CD4-positive, alpha-beta memory T cell (primary cell): Measurements from ENCODE around the gene CTNNA2. TPM values are rescaled to one million over a fixed set of nuclear protein-coding genes. Genes with fewer than 3 reads are reported as not detected.

ENCODE experiments used
- CTCF ChIA-PET: fragments of 350-600 bp; sonication (Branson Sonifier 250); formaldehyde crosslinking; loops from one replicate; lab custom pipeline; 2021; ENCODE audit warnings: inconsistent platforms; ENCODE audit not compliant: partially characterized antibody; lab: Charles Lee
- POLR2A ChIA-PET: fragments of 350-600 bp; sonication (Branson Sonifier 250); formaldehyde crosslinking; loops from one replicate; lab custom pipeline; 2021; ENCODE audit not compliant: partially characterized antibody; lab: Charles Lee
- DNase-seq, 5 donors: peaks; one replicate each; pipeline versions ENCODE4 v3.0.0 to v3.0.0-alpha.2; 2020 to 2022; ENCODE audit warnings: mixed read lengths in 1 of 5
- H3K27ac ChIP-seq: one replicate; pipeline ENCODE4 v1.7.0; 2013; ENCODE audit warnings: low read depth, low read length
- H3K27me3 ChIP-seq: 2 replicates; pipeline ENCODE4 v1.7.0; 2013; ENCODE audit warnings: mild to moderate bottlenecking, low read length, moderate library complexity; ENCODE audit not compliant: insufficient read depth
- H3K36me3 ChIP-seq: 2 replicates; pipeline ENCODE4 v1.7.0; 2013; ENCODE audit warnings: mild to moderate bottlenecking, low read length, moderate library complexity; ENCODE audit not compliant: insufficient read depth
- H3K4me1 ChIP-seq: 2 replicates; pipeline ENCODE4 v1.7.0; 2013; ENCODE audit warnings: mild to moderate bottlenecking, low read length, moderate library complexity; ENCODE audit not compliant: insufficient read depth
- H3K4me3 ChIP-seq, 2 donors: one replicate each; pipeline ENCODE4 v1.7.0; 2013; ENCODE audit warnings: low read length in 2 of 2, mild to moderate bottlenecking in 1 of 2
- H3K9me3 ChIP-seq, 2 donors: one replicate each; pipeline ENCODE4 v1.7.0; 2013; ENCODE audit warnings: low read length in 2 of 2, control low read depth in 1 of 2; ENCODE audit not compliant: control insufficient read depth in 1 of 2
- H3K27ac Mint-ChIP-seq, 7 donors: one replicate each; pipeline ENCODE4 v1.8.0; 2020 to 2021; ENCODE audit warnings: mixed read lengths in 7 of 7, mild to moderate bottlenecking in 6 of 7, inconsistent platforms in 3 of 7, moderate library complexity in 3 of 7
- H3K27me3 Mint-ChIP-seq, 2 donors: one replicate each; pipeline ENCODE4 v1.8.0; 2020 to 2021; ENCODE audit warnings: mixed read lengths in 2 of 2
- H3K36me3 Mint-ChIP-seq, 2 donors: one replicate each; pipeline ENCODE4 v1.8.0; 2020 to 2021; ENCODE audit warnings: mixed read lengths in 2 of 2, inconsistent platforms in 1 of 2, mild to moderate bottlenecking in 1 of 2
- H3K4me1 Mint-ChIP-seq, 4 donors: one replicate each; pipeline ENCODE4 v1.8.0; 2020 to 2021; ENCODE audit warnings: mixed read lengths in 4 of 4, mild to moderate bottlenecking in 1 of 4
- H3K4me3 Mint-ChIP-seq, 8 donors: one replicate each; pipeline ENCODE4 v1.8.0; 2020 to 2021; ENCODE audit warnings: mixed read lengths in 8 of 8, mild to moderate bottlenecking in 7 of 8, moderate library complexity in 6 of 8, inconsistent platforms in 3 of 8
- H3K9me3 Mint-ChIP-seq, 8 donors: one replicate each; pipeline ENCODE4 v1.8.0; 2020 to 2021; ENCODE audit warnings: mixed read lengths in 8 of 8, mild to moderate bottlenecking in 5 of 8, inconsistent platforms in 3 of 8, moderate library complexity in 1 of 8
- intact Hi-C: fragments of 100-400 bp; cut with micrococcal nuclease; formaldehyde crosslinking; loops from one replicate; pipeline ENCODE4 v1.15.1; 2023
- polyA plus RNA-seq, 2 donors: library from polyadenylated mRNA; unstranded; fragments of 300-500 nt; fragmentation: Illumina TruSeq; gene quantifications; one replicate each; pipeline ENCODE4 v1.2.3, GENCODE V29; 2021
- total RNA-seq, 2 experiments: library from RNA; stranded (reverse); gene quantifications; one replicate each; pipeline ENCODE4 v1.2.3, GENCODE V29; 2021

CTNNA2 gene
- total and polyA plus RNA-seq, 4 experiments from 2014 or later: not detected

- no peaks in the 10 kb centered on the region for H3K27me3 Mint-ChIP-seq
- H3K4me1 Mint-ChIP-seq: no peaks in the 10 kb centered on the region
- H3K36me3 ChIP-seq: no peaks in the 10 kb centered on the region
- H3K36me3 Mint-ChIP-seq: no peaks in the 10 kb centered on the region
- H3K4me3 Mint-ChIP-seq: no peak overlapping the region
- no peak overlapping the region for H3K27ac ChIP-seq
- no peak overlapping the region for H3K4me3 ChIP-seq
- no peaks in the 10 kb centered on the region for H3K9me3 ChIP-seq
- ChIA-PET POLR2A (no interaction called here), CTCF (no interaction called here)
- no peaks in the 10 kb centered on the region for H3K27me3 ChIP-seq
- no peaks in the 10 kb centered on the region for H3K4me1 ChIP-seq
- intact Hi-C loops: no loop called here
- peaks cover 0 to 15% (median 7%) of the 10 kb centered on the region in 8 donors for H3K9me3 Mint-ChIP-seq
- no peak for DNase-seq
- no peak overlapping the region for H3K27ac Mint-ChIP-seq
Measured at GRCh38 chr2:80459028-80459427, 946.2 kb downstream of the CTNNA2 start.

DNA sequence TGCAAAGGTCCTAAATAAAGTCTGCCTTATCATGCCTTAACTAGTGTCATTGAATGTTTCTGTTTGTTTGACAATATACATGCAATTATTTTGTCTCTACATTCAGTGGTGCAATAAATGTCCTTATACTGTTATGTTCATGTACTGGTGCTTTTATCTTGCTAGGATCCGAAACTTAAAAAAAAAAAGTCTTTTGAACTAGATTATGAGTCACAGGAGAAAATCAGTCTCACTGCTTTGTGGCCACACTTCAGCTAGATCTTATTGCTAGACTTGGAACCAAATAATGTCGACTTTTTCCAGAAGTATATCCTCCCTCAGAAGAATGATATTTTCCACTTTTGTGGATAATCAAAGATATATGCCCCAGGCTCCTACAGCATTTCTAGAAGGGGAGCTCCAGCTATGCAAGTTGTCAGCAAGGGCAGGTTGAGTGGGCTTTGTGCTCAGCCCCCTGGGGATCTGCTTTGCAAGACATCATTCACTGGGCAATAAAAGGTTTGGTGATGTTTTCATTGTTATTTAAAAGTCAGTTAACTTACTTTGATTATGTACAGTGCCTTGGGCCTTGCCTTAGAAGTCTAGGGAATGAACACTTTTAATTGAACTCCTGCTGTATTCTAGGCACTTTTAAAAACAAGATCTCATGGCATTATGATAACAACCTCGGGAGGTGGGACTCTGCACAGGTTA lies 948.8 kb downstream of the CTNNA2 start:
- H3K27me3 ChIP-seq: no peaks in the 10 kb centered on the region
- Mint-ChIP-seq H3K4me1 (no peaks in the 10 kb centered on the region), H3K4me3 (no peak overlapping the region), H3K36me3 (no peaks in the 10 kb centered on the region), H3K27ac (no peak overlapping the region), H3K9me3 (peaks cover 0 to 23% (median 6%) of the 10 kb centered on the region in 8 donors), H3K27me3 (no peaks in the 10 kb centered on the region)
- intact Hi-C loops: no loop called here
- H3K36me3 ChIP-seq: no peaks in the 10 kb centered on the region
- H3K4me1 ChIP-seq: no peaks in the 10 kb centered on the region
- H3K9me3 ChIP-seq: no peaks in the 10 kb centered on the region
- CTCF ChIA-PET: no interaction called here
- H3K27ac ChIP-seq: no peak overlapping the region
- POLR2A ChIA-PET: no interaction called here
- DNase-seq: no peak
- H3K4me3 ChIP-seq: no peak overlapping the region

DNA sequence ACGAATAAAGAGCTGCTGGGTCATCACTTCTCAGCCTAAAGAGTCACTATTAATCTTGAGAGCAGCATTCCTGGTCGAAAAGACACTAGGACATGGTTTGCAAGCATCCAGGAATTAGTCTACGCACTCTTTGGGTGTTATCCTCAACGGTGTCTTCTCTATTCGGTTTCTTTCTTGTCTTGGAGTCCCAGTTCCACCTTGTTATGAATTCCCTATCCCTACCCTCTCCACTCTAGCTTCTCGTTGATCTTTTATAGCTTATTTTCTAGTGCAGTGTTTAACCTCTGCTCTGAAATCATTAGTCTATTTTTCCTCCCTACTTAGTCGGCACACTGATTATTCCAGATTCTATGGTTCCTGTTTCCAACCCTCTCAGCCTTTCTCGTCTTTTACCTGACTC lies 949.8 kb downstream of the CTNNA2 start:
- no peak for DNase-seq
- no peaks in the 10 kb centered on the region for H3K9me3 ChIP-seq
- H3K27ac ChIP-seq: no peak overlapping the region
- H3K27me3 Mint-ChIP-seq: no peaks in the 10 kb centered on the region
- ChIA-PET POLR2A (no interaction called here), CTCF (no interaction called here)
- H3K36me3 ChIP-seq: no peaks in the 10 kb centered on the region
- H3K27ac Mint-ChIP-seq: no peak overlapping the region
- no peak overlapping the region for H3K4me3 ChIP-seq
- H3K27me3 ChIP-seq: no peaks in the 10 kb centered on the region
- H3K4me1 ChIP-seq: no peaks in the 10 kb centered on the region
- no peak overlapping the region for H3K4me3 Mint-ChIP-seq
- no peaks in the 10 kb centered on the region for H3K4me1 Mint-ChIP-seq
- H3K9me3 Mint-ChIP-seq: peaks cover 0 to 21% (median 7%) of the 10 kb centered on the region in 8 donors
- H3K36me3 Mint-ChIP-seq: no peaks in the 10 kb centered on the region
- intact Hi-C loops: no loop called here

DNA sequence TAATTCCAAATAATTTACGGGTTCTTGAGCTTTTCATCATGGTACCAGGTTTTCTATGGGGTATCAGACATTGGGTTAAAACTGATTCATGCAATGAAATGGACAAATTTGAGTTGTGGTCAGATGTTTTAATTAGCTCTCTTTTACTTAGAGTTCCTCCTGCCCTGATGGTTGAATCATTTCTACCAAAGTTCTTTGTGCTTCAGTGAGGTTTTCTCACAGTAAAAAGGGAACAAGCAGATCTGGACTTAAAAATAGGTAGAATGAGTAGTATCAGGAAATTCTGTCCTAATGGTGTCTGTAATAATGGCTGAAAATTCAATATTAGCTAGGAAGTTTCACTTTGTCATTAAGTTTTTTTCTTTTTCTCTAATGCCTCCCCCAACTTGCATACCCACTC lies 951.4 kb downstream of the CTNNA2 start:
- CTCF ChIA-PET: no interaction called here
- no peak for DNase-seq
- Mint-ChIP-seq H3K36me3 (no peaks in the 10 kb centered on the region), H3K27ac (no peak overlapping the region), H3K9me3 (peaks cover 2 to 22% (median 7%) of the 10 kb centered on the region in 8 donors), H3K27me3 (no peaks in the 10 kb centered on the region), H3K4me1 (no peaks in the 10 kb centered on the region), H3K4me3 (no peak overlapping the region)
- Histone ChIP-seq H3K4me1 (no peaks in the 10 kb centered on the region), H3K27me3 (no peaks in the 10 kb centered on the region), H3K4me3 (no peak overlapping the region), H3K9me3 (no peaks in the 10 kb centered on the region), H3K27ac (no peak overlapping the region), H3K36me3 (no peaks in the 10 kb centered on the region)
- POLR2A ChIA-PET: no interaction called here
- intact Hi-C loops: no loop called here

- CTCF ChIA-PET: no interaction called here
- Mint-ChIP-seq H3K36me3 (no peaks in the 10 kb centered on the region), H3K27me3 (no peaks in the 10 kb centered on the region), H3K4me3 (no peak overlapping the region), H3K27ac (no peak overlapping the region), H3K4me1 (no peaks in the 10 kb centered on the region), H3K9me3 (peaks cover 4 to 33% (median 14%) of the 10 kb centered on the region in 8 donors)
- intact Hi-C loops: no loop called here
- Histone ChIP-seq H3K27ac (no peak overlapping the region), H3K27me3 (no peaks in the 10 kb centered on the region), H3K36me3 (no peaks in the 10 kb centered on the region), H3K4me3 (no peak overlapping the region), H3K9me3 (no peaks in the 10 kb centered on the region), H3K4me1 (no peaks in the 10 kb centered on the region)
- DNase-seq: no peak
- POLR2A ChIA-PET: no interaction called here
Measured at GRCh38 chr2:80467262-80467811, 954.5 kb downstream of the CTNNA2 start.

GRCh38 chr2:80469428-80469827 lies 956.6 kb downstream of the CTNNA2 start:
- no peaks in the 10 kb centered on the region for H3K4me1 ChIP-seq
- POLR2A ChIA-PET: no interaction called here
- no peaks in the 10 kb centered on the region for H3K27me3 Mint-ChIP-seq
- H3K27me3 ChIP-seq: no peaks in the 10 kb centered on the region
- H3K27ac ChIP-seq: no peak overlapping the region
- H3K4me3 ChIP-seq: no peak overlapping the region
- H3K4me3 Mint-ChIP-seq: no peak overlapping the region
- H3K27ac Mint-ChIP-seq: no peak overlapping the region
- CTCF ChIA-PET: no interaction called here
- no peak for DNase-seq
- H3K9me3 Mint-ChIP-seq: peaks cover 0 to 21% (median 14%) of the 10 kb centered on the region in 8 donors
- H3K4me1 Mint-ChIP-seq: no peaks in the 10 kb centered on the region
- no peaks in the 10 kb centered on the region for H3K36me3 ChIP-seq
- intact Hi-C loops: no loop called here
- H3K36me3 Mint-ChIP-seq: no peaks in the 10 kb centered on the region
- no peaks in the 10 kb centered on the region for H3K9me3 ChIP-seq

GRCh38 chr2:80473069-80473468 lies 960.2 kb downstream of the CTNNA2 start:
- no peaks in the 10 kb centered on the region for H3K36me3 ChIP-seq
- H3K27me3 Mint-ChIP-seq: no peaks in the 10 kb centered on the region
- no peaks in the 10 kb centered on the region for H3K36me3 Mint-ChIP-seq

More at GRCh38 chr2:80473069-80473468, 960.2 kb downstream of the CTNNA2 start:
- Mint-ChIP-seq H3K4me1 (no peaks in the 10 kb centered on the region), H3K4me3 (no peak overlapping the region), H3K27ac (no peak overlapping the region), H3K9me3 (peaks cover 2 to 22% (median 9%) of the 10 kb centered on the region in 8 donors)
- ChIA-PET CTCF (no interaction called here), POLR2A (no interaction called here)
- no peaks in the 10 kb centered on the region for H3K4me1 ChIP-seq
- H3K4me3 ChIP-seq: no peak overlapping the region
- intact Hi-C loops: no loop called here
- H3K27ac ChIP-seq: no peak overlapping the region
- no peaks in the 10 kb centered on the region for H3K27me3 ChIP-seq
- no peak for DNase-seq
- no peaks in the 10 kb centered on the region for H3K9me3 ChIP-seq
